Right lobe of liver (tissue), 6 donors: Measurements from ENCODE around the gene COPZ1. TPM values are rescaled to one million over a fixed set of nuclear protein-coding genes. Genes with fewer than 3 reads are reported as not detected.
A peak's percentile ranks its signal among the peaks of the same experiment; 100 is the strongest.

Source experiments
- ATAC-seq, 4 donors: fragments of 200-7000 bp; cut with Tn5 transposase; one replicate each; pipeline ENCODE4 v1.9.1; 2020; ENCODE audit warnings: mild to moderate bottlenecking in 4 of 4, moderate library complexity in 4 of 4
- DNase-seq, 3 donors: peaks; one replicate each; pipeline ENCODE4 v3.0.0-alpha.2; 2020
- H3K27ac ChIP-seq, 3 donors: fragments of 200-600 bp; one replicate each; pipeline ENCODE4 v1.8.0; 2022
- H3K27me3 ChIP-seq, 2 donors: fragments of 200-600 bp; one replicate each; pipeline ENCODE4 v1.8.0; 2022
- H3K36me3 ChIP-seq, 4 donors: fragments of 200-600 bp; sonication (generic) in 1 of 4; one replicate each; pipeline versions ENCODE4 v1.5.1 to v1.8.0; 2017 to 2022; ENCODE audit warnings: control low read depth in 1 of 4
- H3K4me1 ChIP-seq, 4 donors: fragments of 200-600 bp; sonication (generic) in 1 of 4; one replicate each; pipeline versions ENCODE4 v1.5.1 to v1.8.0; 2017 to 2022; ENCODE audit warnings: control low read depth in 1 of 4
- H3K4me3 ChIP-seq, 3 donors: fragments of 200-600 bp; one replicate each; pipeline ENCODE4 v1.8.0; 2022
- H3K9me3 ChIP-seq, 4 donors: fragments of 200-600 bp; sonication (generic) in 1 of 4; one replicate each; pipeline versions ENCODE4 v1.5.1 to v1.8.0; 2017 to 2022; ENCODE audit warnings: control low read depth in 1 of 4
- CTCF ChIP-seq, 4 donors: fragments of 200-600 bp in 3 of 4; fragments of 450-650 bp in 1 of 4; IDR thresholded peaks; one replicate each; pipeline versions ENCODE4 v1.5.1 to v1.8.0; 2016 to 2022; ENCODE audit warnings: antibody characterized with exemption in 4 of 4, mild to moderate bottlenecking in 2 of 4
- POLR2A ChIP-seq: fragments of 450-650 bp; IDR thresholded peaks from one replicate; pipeline ENCODE4 v1.6.1; 2017; ENCODE audit warnings: antibody characterized with exemption, mild to moderate bottlenecking
- WGBS: methylation state at CpG from one replicate; pipeline ENCODE4 v1.1.6; 2018; ENCODE audit warnings: low coverage, low lambda C conversion rate; ENCODE audit not compliant: insufficient coverage; ENCODE audit errors: missing lambda C conversion rate; 5-methylcytosine and 5-hydroxymethylcytosine counted together
- intact Hi-C, 2 donors: fragments of 100-400 bp; cut with DNase I; formaldehyde crosslinking; loops; one replicate each; pipeline versions ENCODE4 v1.11.2 to v1.14.1; 2022
- total RNA-seq, 6 experiments: library from RNA; depleted of rRNA in 2 of 6; stranded (reverse); fragments of >200 nt in 2 of 6; fragmentation: NEBNext Ultra II Directional in 3 of 6; extraction: Animal tissue kit (Norgen Biotek cat#: 25700) in 3 of 6; gene quantifications; one replicate each; pipeline versions ENCODE4 v1.1.0 to v1.2.4, GENCODE V29; 2016 to 2023
- donor health status: DM: no; HTN: yes; CAD: no.
- donor health status: DM: no; HTN: no; CAD: no.
- donor health status: DM: no; HTN: no; CAD: no.
- donor health status: DM: no; HTN: yes; CAD: no.
- donor health status: DM: no; HTN: yes; CAD: no.

Gene COPZ1
- total RNA-seq, 6 experiments from 2014 or later = 67.3 to 89.2 (median 74.9) TPM

GRCh38 chr12:54300732-54301427 lies 24.1 kb upstream of the COPZ1 start, which contains the start of gene NFE2:
NFE2 (minus strand) TSS chr12:54301015; CDS start chr12:54295248, 5,767 bp downstream.
- ATAC-seq (peak; percentile 55 to 68 (median 61)), DNase-seq (peak; percentile 61 to 74 (median 66))
- TF ChIP-seq POLR2A (no peak), CTCF (IDR thresholded peaks at IDR 0.05) (no peak)
- WGBS = 3% methylated on average over 12 of the region's 26 CpGs
- H3K4me1 ChIP-seq = peaks cover 0 to 18% (median 0%) of the 10 kb centered on the region in 4 donors
- no peaks in the 10 kb centered on the region for H3K36me3 ChIP-seq
- no peaks in the 10 kb centered on the region for H3K9me3 ChIP-seq
- intact Hi-C loops = no loop called here
- H3K27me3 ChIP-seq = no peaks in the 10 kb centered on the region
- peak within 1 kb of the TSS; percentile 9 to 42 (median 16) for H3K4me3 ChIP-seq
- H3K27ac ChIP-seq = peak within 1 kb of the TSS in 1 of 3 donors; percentile 8

DNA sequence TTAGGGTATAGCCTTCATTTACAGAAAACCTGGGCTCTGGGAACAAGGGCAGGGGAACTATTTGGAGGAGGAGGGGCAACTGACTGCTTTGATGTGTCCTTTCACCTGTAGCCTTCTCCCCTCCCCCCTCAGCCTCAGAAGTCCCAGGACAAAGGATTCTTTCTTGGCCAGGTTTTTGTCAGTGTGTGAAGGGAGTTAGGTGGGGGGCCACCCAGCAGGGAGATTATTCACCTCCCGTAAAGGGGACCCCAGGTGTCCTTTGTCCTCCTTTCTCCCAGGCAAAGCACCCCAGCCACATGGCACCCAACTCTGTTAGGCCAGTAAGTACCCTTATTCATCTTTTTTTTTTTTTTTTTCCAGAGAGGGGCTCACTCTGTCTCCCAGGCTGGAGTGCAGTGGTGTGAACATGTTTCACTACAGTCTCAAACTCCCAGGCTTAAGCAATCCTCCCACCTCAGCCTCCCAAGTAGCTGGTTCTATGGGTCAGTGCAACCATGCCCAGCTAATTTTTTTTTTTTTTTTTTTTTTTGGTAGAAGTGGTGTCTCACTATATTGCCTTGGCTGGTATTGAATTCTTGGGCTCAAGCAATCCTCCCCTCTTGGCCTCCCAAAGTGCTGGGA lies 23.4 kb upstream of the COPZ1 start:
- Histone ChIP-seq H3K36me3 (no peaks in the 10 kb centered on the region), H3K4me1 (peaks cover 0 to 18% (median 0%) of the 10 kb centered on the region in 4 donors), H3K27me3 (no peaks in the 10 kb centered on the region), H3K4me3 (no peak overlapping the region), H3K9me3 (no peaks in the 10 kb centered on the region), H3K27ac (peak overlapping the region in 1 of 3 donors; percentile 8)
- TF ChIP-seq CTCF (IDR thresholded peaks at IDR 0.05) (no peak), POLR2A (no peak)
- intact Hi-C loops = no loop called here
- ATAC-seq = no peak
- DNase-seq = no peak
- WGBS = no CpG with 5 or more reads among the region's 1 CpG

- TF ChIP-seq CTCF (IDR thresholded peaks at IDR 0.05) = no peak
- TF ChIP-seq POLR2A = no peak
- Histone ChIP-seq H3K27ac (no peak overlapping the region), H3K4me3 (no peak overlapping the region), H3K36me3 (no peaks in the 10 kb centered on the region), H3K9me3 (no peaks in the 10 kb centered on the region), H3K27me3 (no peaks in the 10 kb centered on the region), H3K4me1 (peaks cover 0 to 22% (median 0%) of the 10 kb centered on the region in 4 donors)
- DNase-seq (no peak), ATAC-seq (no peak)
- intact Hi-C loops = no loop called here
Observed at GRCh38 chr12:54303640-54304039, 21.3 kb upstream of the COPZ1 start.

- H3K4me3 ChIP-seq = peak overlapping the region in 1 of 3 donors; percentile 19
Observed at GRCh38 chr12:54304187-54304810, 20.6 kb upstream of the COPZ1 start.

More at GRCh38 chr12:54304187-54304810, 20.6 kb upstream of the COPZ1 start:
- Histone ChIP-seq H3K9me3 (no peaks in the 10 kb centered on the region), H3K4me1 (peaks cover 0 to 22% (median 0%) of the 10 kb centered on the region in 4 donors), H3K27me3 (no peaks in the 10 kb centered on the region), H3K36me3 (no peaks in the 10 kb centered on the region), H3K27ac (peak overlapping the region in 1 of 3 donors; percentile 47)
- DNase-seq (peak; percentile 86 to 91 (median 89)), ATAC-seq (peak; percentile 86 to 94 (median 92))
- 5% methylated on average over 12 of the region's 12 CpGs for WGBS
- intact Hi-C loops = no loop called here
- TF ChIP-seq POLR2A (no peak), CTCF (IDR thresholded peaks at IDR 0.05) (no peak)
